Tibial nerve (tissue), 4 donors: ENCODE data around the gene CMKLR1. TPM values are rescaled to one million over a fixed set of nuclear protein-coding genes. Genes with fewer than 3 reads are reported as not detected.

Source experiments
- DNase-seq, 2 donors: peaks; one replicate each; pipeline ENCODE4 v3.0.0-alpha.2; 2019; ENCODE audit warnings: low spot score in 2 of 2
- H3K27ac ChIP-seq, 4 donors: fragments of 200-600 bp; sonication (generic) in 3 of 4; one replicate each; pipeline ENCODE4 v1.5.1; 2017 to 2019; ENCODE audit warnings: mild to moderate bottlenecking in 1 of 4
- H3K27me3 ChIP-seq, 2 donors: fragments of 200-600 bp; sonication (generic) in 1 of 2; one replicate each; pipeline versions ENCODE4 v1.5.1 to v1.6.0; 2017 to 2019
- H3K36me3 ChIP-seq, 3 donors: fragments of 200-600 bp; sonication (generic); one replicate each; pipeline ENCODE4 v1.5.1; 2018 to 2019
- H3K4me1 ChIP-seq, 4 donors: fragments of 200-600 bp; sonication (generic) in 3 of 4; one replicate each; pipeline ENCODE4 v1.5.1; 2017 to 2019
- H3K4me3 ChIP-seq, 4 donors: fragments of 200-600 bp; sonication (generic) in 3 of 4; one replicate each; pipeline ENCODE4 v1.5.1; 2017 to 2019; ENCODE audit warnings: mild to moderate bottlenecking in 1 of 4, moderate library complexity in 1 of 4
- H3K9me3 ChIP-seq, 4 donors: fragments of 200-600 bp; sonication (generic) in 3 of 4; one replicate each; pipeline ENCODE4 v1.5.1; 2017 to 2019
- EP300 ChIP-seq, 2 donors: sonication (generic); formaldehyde crosslinking; IDR thresholded peaks; one replicate each; pipeline ENCODE4 v1.6.1; 2017; ENCODE audit warnings: antibody characterized with exemption in 2 of 2, mild to moderate bottlenecking in 1 of 2
- POLR2A ChIP-seq, 2 donors: fragments of 450-650 bp; IDR thresholded peaks; one replicate each; pipeline ENCODE4 v1.6.1; 2017; ENCODE audit warnings: antibody characterized with exemption in 2 of 2, mild to moderate bottlenecking in 2 of 2, moderate library complexity in 2 of 2
- WGBS, 2 donors: methylation state at CpG; one replicate each; pipeline ENCODE4 v1.1.5; 2018; 5-methylcytosine and 5-hydroxymethylcytosine counted together
- total RNA-seq, 4 donors: library from RNA; depleted of rRNA; stranded (reverse); fragments of >200 nt; gene quantifications; one replicate each; pipeline ENCODE4 v1.1.0, GENCODE V29; 2016
- TF ChIP-seq, protein P1 (sequence below), 5 experiments: fragments of 200-600 bp in 3 of 5; fragments of 450-650 bp in 2 of 5; sonication (generic) in 3 of 5; IDR thresholded peaks; one replicate each; pipeline ENCODE4 v1.5.1; 2016 to 2019; ENCODE audit warnings: antibody characterized with exemption in 5 of 5, mild to moderate bottlenecking in 3 of 5, moderate library complexity in 2 of 5

Gene CMKLR1
- total RNA-seq, 4 donors from 2014 or later, result 7.1 to 23.2 (median 18.8) TPM

DNA sequence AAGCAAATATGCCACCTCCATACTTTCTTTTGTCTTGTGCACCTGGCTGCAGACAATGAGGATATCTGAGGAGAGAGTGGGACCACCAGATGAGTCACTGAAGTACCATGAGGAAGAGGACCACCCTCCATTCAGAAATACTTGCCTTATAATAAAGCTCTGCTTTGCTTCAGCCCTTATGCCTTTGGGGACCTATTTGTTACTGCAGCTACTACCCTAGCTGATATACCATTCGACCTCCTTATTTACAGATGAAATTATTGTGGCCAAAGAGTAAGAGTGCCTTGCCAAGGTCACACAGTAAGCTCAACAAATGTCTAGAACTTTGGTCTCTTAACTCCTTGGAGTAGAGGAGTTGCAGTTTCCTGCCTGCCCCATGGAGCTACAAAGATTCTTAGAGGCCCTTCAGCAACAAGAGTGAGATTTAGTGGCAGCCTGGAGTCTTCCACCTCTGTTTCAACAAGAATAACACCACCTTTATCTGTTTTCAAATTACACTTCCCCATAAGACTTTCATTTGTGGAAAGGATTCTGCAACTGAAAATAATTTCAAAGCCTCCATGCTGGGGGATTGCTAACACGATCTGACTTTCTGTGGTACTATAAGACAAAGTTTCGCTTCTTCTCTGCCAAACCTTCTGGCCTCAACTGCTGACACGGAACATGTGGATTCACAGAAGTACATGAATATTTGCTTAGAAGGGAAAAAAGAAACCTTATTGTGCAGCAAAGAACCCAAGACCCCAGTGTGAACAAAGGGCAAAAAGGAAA is 3.6 kb downstream of the CMKLR1 start:
- Histone ChIP-seq H3K4me3 (peak overlapping the region in 1 of 4 donors; percentile 2), H3K36me3 (no peaks in the 10 kb centered on the region), H3K4me1 (peaks cover 0 to 46% (median 7%) of the 10 kb centered on the region in 4 donors), H3K27me3 (no peaks in the 10 kb centered on the region), H3K27ac (peak overlapping the region in 2 of 4 donors; percentile 3 to 38), H3K9me3 (peaks cover 0 to 2% (median 0%) of the 10 kb centered on the region in 4 donors)
- TF ChIP-seq EP300 (IDR thresholded peaks at IDR 0.05) (no peak), POLR2A (IDR thresholded peaks at IDR 0.05) (no peak)
- TF ChIP-seq, protein P1, sequence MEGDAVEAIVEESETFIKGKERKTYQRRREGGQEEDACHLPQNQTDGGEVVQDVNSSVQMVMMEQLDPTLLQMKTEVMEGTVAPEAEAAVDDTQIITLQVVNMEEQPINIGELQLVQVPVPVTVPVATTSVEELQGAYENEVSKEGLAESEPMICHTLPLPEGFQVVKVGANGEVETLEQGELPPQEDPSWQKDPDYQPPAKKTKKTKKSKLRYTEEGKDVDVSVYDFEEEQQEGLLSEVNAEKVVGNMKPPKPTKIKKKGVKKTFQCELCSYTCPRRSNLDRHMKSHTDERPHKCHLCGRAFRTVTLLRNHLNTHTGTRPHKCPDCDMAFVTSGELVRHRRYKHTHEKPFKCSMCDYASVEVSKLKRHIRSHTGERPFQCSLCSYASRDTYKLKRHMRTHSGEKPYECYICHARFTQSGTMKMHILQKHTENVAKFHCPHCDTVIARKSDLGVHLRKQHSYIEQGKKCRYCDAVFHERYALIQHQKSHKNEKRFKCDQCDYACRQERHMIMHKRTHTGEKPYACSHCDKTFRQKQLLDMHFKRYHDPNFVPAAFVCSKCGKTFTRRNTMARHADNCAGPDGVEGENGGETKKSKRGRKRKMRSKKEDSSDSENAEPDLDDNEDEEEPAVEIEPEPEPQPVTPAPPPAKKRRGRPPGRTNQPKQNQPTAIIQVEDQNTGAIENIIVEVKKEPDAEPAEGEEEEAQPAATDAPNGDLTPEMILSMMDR (IDR thresholded peaks at IDR 0.05), result no peak
- WGBS, 2 donors, result 68 to 73% methylated on average over 4 of the region's 4 CpGs
- DNase-seq, result no peak

DNA sequence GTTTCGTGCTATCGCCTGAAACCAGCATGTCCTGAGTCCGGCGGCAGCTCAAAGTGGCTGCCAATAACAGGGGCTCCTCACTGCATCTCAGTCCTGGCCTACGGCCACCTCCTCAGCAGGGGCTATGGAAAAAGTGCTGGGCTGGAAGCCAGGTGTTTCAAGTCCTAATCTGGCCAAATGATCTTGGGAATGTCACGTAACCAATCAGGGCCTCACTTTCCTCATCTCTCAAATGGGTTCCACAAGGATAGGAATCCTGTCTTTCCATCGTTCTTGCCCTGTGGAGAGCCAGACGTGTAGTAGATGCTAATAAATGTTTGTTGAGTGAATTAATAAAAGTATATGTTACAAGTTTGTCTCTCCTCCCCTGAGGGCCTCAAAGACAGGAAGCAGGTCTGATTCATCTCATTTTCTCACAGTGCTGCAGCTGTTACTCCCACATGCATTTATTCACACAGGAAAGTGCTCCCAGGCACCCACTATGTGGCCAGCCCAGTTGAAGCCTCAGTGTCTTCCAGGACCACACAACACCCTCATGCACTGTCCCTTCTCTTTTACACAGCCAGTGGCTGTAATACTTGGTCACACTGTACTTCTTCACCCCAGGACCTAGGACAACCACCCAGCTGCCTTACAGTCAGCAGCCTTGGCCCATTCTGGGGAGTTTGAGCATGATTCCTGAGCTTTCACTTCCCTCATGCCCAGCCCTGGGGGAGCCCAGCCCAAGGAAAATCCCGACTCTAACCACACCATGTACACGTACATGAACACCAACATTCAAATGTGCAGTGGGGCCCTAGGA is 5.0 kb downstream of the CMKLR1 start:
- Histone ChIP-seq H3K4me3 (no peak overlapping the region), H3K36me3 (no peaks in the 10 kb centered on the region), H3K9me3 (peaks cover 0 to 4% (median 0%) of the 10 kb centered on the region in 4 donors), H3K27ac (peak overlapping the region in 1 of 4 donors; percentile 8), H3K4me1 (peaks cover 0 to 34% (median 2%) of the 10 kb centered on the region in 4 donors), H3K27me3 (no peaks in the 10 kb centered on the region)
- WGBS, 2 donors, result 71 to 72% methylated on average over 10 of the region's 10 CpGs
- no peak for TF ChIP-seq EP300 (IDR thresholded peaks at IDR 0.05)
- TF ChIP-seq, protein P1 (IDR thresholded peaks at IDR 0.05), result no peak
- no peak for TF ChIP-seq POLR2A (IDR thresholded peaks at IDR 0.05)
- no peak for DNase-seq

DNA sequence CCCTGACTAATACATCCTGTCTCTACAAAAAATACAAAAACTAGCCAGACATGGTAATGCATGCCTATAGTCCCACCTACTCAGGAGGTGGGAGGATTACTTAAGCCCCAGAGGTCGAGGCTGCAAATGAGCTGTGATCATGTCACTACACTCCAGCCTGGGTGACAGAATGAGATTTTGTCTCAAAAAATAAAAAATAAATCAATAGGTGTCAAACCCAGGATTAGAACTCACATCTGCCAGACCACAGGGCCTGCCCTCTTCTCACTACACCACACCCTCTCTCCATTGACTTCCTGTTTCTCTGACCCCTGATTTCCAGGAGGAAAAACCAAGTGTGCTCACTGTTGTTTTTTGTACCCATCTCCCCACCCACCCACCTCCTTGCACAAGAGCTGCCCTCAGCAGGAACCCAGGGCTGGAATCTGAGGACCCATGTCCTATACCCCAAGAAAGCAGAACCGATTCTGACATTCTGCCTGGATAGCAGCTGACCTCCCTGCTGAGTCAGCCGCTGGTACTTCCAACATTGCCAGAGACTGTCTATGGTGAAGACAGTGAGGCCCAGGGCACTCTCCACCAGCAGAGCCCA is 6.2 kb downstream of the CMKLR1 start:
- 33 to 44% methylated on average over 3 of the region's 3 CpGs for WGBS, 2 donors
- TF ChIP-seq POLR2A (IDR thresholded peaks at IDR 0.05) (no peak), EP300 (IDR thresholded peaks at IDR 0.05) (no peak)
- TF ChIP-seq, protein P1 (IDR thresholded peaks at IDR 0.05), result no peak
- Histone ChIP-seq H3K4me1 (peaks cover 0 to 35% (median 3%) of the 10 kb centered on the region in 4 donors), H3K27me3 (no peaks in the 10 kb centered on the region), H3K9me3 (peaks cover 0 to 4% (median 0%) of the 10 kb centered on the region in 4 donors), H3K36me3 (no peaks in the 10 kb centered on the region), H3K27ac (peak overlapping the region in 2 of 4 donors; percentile 2 to 8), H3K4me3 (no peak overlapping the region)
- peak in 1 of 2 donors; percentile 53 for DNase-seq

DNA sequence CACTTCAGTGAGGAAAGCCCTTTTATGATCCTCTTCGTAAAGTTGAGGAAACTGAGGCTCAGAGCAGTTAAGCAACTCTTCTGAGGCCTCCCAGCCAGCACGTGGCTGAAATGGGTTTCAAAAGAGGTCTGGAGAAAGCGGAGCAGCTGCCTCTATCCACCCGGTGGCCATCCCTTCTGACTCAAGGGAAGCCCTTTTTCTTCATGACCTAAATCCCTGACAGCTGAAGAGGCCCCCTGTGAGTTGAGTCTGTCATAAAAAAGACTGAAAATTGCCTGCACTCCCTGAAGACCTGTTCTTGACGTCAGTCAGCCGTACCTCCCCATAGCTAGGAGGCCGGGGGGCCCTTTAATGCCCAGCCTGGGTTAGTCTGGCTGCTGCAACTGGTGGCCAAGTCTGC is 10.7 kb downstream of the CMKLR1 start:
- WGBS, 2 donors, result 69 to 70% methylated on average over 7 of the region's 7 CpGs
- no peak for TF ChIP-seq POLR2A (IDR thresholded peaks at IDR 0.05)
- TF ChIP-seq, protein P1 (IDR thresholded peaks at IDR 0.05), result no peak
- no peak for TF ChIP-seq EP300 (IDR thresholded peaks at IDR 0.05)
- H3K9me3 ChIP-seq, result peaks cover 0 to 4% (median 0%) of the 10 kb centered on the region in 4 donors
- peaks cover 0 to 52% (median 3%) of the 10 kb centered on the region in 4 donors for H3K4me1 ChIP-seq
- DNase-seq, result no peak
- no peak overlapping the region for H3K4me3 ChIP-seq
- H3K27me3 ChIP-seq, result no peaks in the 10 kb centered on the region
- H3K36me3 ChIP-seq, result no peaks in the 10 kb centered on the region
- peak overlapping the region in 1 of 4 donors; percentile 69 for H3K27ac ChIP-seq
